ENCODE results near the gene GOPC.

- TF ChIP-seq, protein P1, sequence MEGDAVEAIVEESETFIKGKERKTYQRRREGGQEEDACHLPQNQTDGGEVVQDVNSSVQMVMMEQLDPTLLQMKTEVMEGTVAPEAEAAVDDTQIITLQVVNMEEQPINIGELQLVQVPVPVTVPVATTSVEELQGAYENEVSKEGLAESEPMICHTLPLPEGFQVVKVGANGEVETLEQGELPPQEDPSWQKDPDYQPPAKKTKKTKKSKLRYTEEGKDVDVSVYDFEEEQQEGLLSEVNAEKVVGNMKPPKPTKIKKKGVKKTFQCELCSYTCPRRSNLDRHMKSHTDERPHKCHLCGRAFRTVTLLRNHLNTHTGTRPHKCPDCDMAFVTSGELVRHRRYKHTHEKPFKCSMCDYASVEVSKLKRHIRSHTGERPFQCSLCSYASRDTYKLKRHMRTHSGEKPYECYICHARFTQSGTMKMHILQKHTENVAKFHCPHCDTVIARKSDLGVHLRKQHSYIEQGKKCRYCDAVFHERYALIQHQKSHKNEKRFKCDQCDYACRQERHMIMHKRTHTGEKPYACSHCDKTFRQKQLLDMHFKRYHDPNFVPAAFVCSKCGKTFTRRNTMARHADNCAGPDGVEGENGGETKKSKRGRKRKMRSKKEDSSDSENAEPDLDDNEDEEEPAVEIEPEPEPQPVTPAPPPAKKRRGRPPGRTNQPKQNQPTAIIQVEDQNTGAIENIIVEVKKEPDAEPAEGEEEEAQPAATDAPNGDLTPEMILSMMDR (IDR thresholded peaks at IDR 0.05; ENCODE audit: poor library complexity, severe bottlenecking), result no peak
- TF ChIP-seq RAD21 (conservative IDR thresholded peaks at IDR 0.05), result no peak
- no peak for TF ChIP-seq TAF1 (IDR thresholded peaks at IDR 0.05; ENCODE audit: low read depth)
- no peak for TF ChIP-seq POLR2AphosphoS5 (IDR thresholded peaks at IDR 0.05)
- TF ChIP-seq SMC3 (conservative IDR thresholded peaks at IDR 0.05; ENCODE audit: poor library complexity), result no peak
- TF ChIP-seq, protein P2, sequence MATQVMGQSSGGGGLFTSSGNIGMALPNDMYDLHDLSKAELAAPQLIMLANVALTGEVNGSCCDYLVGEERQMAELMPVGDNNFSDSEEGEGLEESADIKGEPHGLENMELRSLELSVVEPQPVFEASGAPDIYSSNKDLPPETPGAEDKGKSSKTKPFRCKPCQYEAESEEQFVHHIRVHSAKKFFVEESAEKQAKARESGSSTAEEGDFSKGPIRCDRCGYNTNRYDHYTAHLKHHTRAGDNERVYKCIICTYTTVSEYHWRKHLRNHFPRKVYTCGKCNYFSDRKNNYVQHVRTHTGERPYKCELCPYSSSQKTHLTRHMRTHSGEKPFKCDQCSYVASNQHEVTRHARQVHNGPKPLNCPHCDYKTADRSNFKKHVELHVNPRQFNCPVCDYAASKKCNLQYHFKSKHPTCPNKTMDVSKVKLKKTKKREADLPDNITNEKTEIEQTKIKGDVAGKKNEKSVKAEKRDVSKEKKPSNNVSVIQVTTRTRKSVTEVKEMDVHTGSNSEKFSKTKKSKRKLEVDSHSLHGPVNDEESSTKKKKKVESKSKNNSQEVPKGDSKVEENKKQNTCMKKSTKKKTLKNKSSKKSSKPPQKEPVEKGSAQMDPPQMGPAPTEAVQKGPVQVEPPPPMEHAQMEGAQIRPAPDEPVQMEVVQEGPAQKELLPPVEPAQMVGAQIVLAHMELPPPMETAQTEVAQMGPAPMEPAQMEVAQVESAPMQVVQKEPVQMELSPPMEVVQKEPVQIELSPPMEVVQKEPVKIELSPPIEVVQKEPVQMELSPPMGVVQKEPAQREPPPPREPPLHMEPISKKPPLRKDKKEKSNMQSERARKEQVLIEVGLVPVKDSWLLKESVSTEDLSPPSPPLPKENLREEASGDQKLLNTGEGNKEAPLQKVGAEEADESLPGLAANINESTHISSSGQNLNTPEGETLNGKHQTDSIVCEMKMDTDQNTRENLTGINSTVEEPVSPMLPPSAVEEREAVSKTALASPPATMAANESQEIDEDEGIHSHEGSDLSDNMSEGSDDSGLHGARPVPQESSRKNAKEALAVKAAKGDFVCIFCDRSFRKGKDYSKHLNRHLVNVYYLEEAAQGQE (IDR thresholded peaks at IDR 0.05; ENCODE audit: borderline replicate concordance), result no peak
- no peak for TF ChIP-seq EP300 (conservative IDR thresholded peaks at IDR 0.05; ENCODE audit: poor library complexity, severe bottlenecking)
- TF ChIP-seq EZH2 (IDR thresholded peaks at IDR 0.05; ENCODE audit: borderline replicate concordance, insufficient read depth, low read length, poor library complexity, severe bottlenecking), result no peak
Observed at GRCh38 chr6:117512987-117513573, 89.2 kb downstream of the GOPC start.
